Trophoblast cell (in vitro differentiated cells and primary cell): ENCODE measurements around the gene EIF2AK2.

Experiments used
- DNase-seq, 2 donors: peaks; one replicate each; pipeline ENCODE4 v3.0.0-alpha.2; 2016
- H2AFZ ChIP-seq: 2 replicates; pipeline ENCODE4 v1.6.1; 2013; ENCODE audit warnings: low read length, moderate library complexity, mild to moderate bottlenecking; ENCODE audit not compliant: insufficient read depth, poor library complexity
- H2AK5ac ChIP-seq: 2 replicates; pipeline ENCODE4 v1.6.1; 2013; ENCODE audit warnings: mild to moderate bottlenecking, low read length
- H2BK120ac ChIP-seq: 2 replicates; pipeline ENCODE4 v1.6.1; 2013; ENCODE audit warnings: low read length, mild to moderate bottlenecking, moderate library complexity; ENCODE audit not compliant: insufficient read depth, poor library complexity
- H2BK12ac ChIP-seq: 2 replicates; pipeline ENCODE4 v1.6.1; 2013; ENCODE audit warnings: mild to moderate bottlenecking, low read length, moderate library complexity
- H2BK5ac ChIP-seq: 2 replicates; pipeline ENCODE4 v1.6.1; 2013; ENCODE audit warnings: low read length, low read depth, moderate library complexity, mild to moderate bottlenecking; ENCODE audit not compliant: poor library complexity
- H3K14ac ChIP-seq: 2 replicates; pipeline ENCODE4 v1.6.1; 2013; ENCODE audit warnings: mild to moderate bottlenecking, low read length
- H3K18ac ChIP-seq: 2 replicates; pipeline ENCODE4 v1.6.1; 2013; ENCODE audit warnings: mild to moderate bottlenecking, low read length
- H3K23ac ChIP-seq: 2 replicates; pipeline ENCODE4 v1.6.1; 2013; ENCODE audit warnings: low read length
- H3K27ac ChIP-seq: 2 replicates; pipeline ENCODE4 v1.5.1; 2013; ENCODE audit warnings: low read depth, mild to moderate bottlenecking, inconsistent platforms, low read length, moderate library complexity
- H3K27me3 ChIP-seq: 2 replicates; pipeline ENCODE4 v1.6.1; 2013; ENCODE audit warnings: inconsistent platforms, mild to moderate bottlenecking, low read length, moderate library complexity; ENCODE audit not compliant: insufficient read depth
- H3K36me3 ChIP-seq, 2 experiments: 1 replicate in 1 of 2; 2 replicates in 1 of 2; pipeline ENCODE4 v1.6.1; 2013; ENCODE audit warnings: low read length in 2 of 2, mild to moderate bottlenecking in 2 of 2, moderate library complexity in 1 of 2; ENCODE audit not compliant: insufficient read depth in 2 of 2, control insufficient read depth in 1 of 2
- H3K4ac ChIP-seq: 2 replicates; pipeline ENCODE4 v1.6.1; 2013; ENCODE audit warnings: low read depth, mild to moderate bottlenecking, low read length, moderate library complexity
- H3K4me1 ChIP-seq, 2 experiments: 1 replicate in 1 of 2; 2 replicates in 1 of 2; pipeline ENCODE4 v1.6.1; 2013; ENCODE audit warnings: low read length in 2 of 2, mild to moderate bottlenecking in 2 of 2, moderate library complexity in 1 of 2; ENCODE audit not compliant: insufficient read depth in 2 of 2, control insufficient read depth in 1 of 2
- H3K4me2 ChIP-seq: 2 replicates; pipeline ENCODE4 v1.6.1; 2013; ENCODE audit warnings: inconsistent platforms, mild to moderate bottlenecking, low read length, moderate library complexity
- H3K4me3 ChIP-seq: 2 replicates; pipeline ENCODE4 v1.5.1; 2013; ENCODE audit warnings: mild to moderate bottlenecking, low read depth, low read length, inconsistent platforms
- H3K79me1 ChIP-seq: one replicate; pipeline ENCODE4 v1.6.1; 2013; ENCODE audit warnings: low read length
- H3K79me2 ChIP-seq: 2 replicates; pipeline ENCODE4 v1.6.1; 2013; ENCODE audit warnings: low read length, mild to moderate bottlenecking; ENCODE audit not compliant: control insufficient read depth, insufficient read depth, poor library complexity
- H3K9ac ChIP-seq: 2 replicates; pipeline ENCODE4 v1.6.1; 2013; ENCODE audit warnings: mild to moderate bottlenecking, low read length
- H3K9me3 ChIP-seq: 2 replicates; pipeline ENCODE4 v1.6.1; 2013; ENCODE audit warnings: low read depth, mild to moderate bottlenecking, control low read depth, inconsistent platforms, low read length; ENCODE audit not compliant: insufficient read depth
- H4K12ac ChIP-seq: 2 replicates; pipeline ENCODE4 v1.6.1; 2013; ENCODE audit warnings: low read depth, mild to moderate bottlenecking, low read length, moderate library complexity
- H4K8ac ChIP-seq: 2 replicates; pipeline ENCODE4 v1.6.1; 2013; ENCODE audit warnings: low read depth, mild to moderate bottlenecking, low read length, moderate library complexity
- H4K91ac ChIP-seq: one replicate; pipeline ENCODE4 v1.6.1; 2013; ENCODE audit warnings: low read depth, mild to moderate bottlenecking, low read length, moderate library complexity
- WGBS: extraction: QIAGEN DNeasy Blood & Tissue Kit; methylation state at CpG from one replicate; pipeline ENCODE4 v1.1.7; 2013; ENCODE audit warnings: missing lambda C conversion rate; ENCODE audit not compliant: insufficient read length, insufficient coverage; ENCODE audit errors: extremely low coverage; 5-methylcytosine and 5-hydroxymethylcytosine counted together

EIF2AK2 gene

DNA sequence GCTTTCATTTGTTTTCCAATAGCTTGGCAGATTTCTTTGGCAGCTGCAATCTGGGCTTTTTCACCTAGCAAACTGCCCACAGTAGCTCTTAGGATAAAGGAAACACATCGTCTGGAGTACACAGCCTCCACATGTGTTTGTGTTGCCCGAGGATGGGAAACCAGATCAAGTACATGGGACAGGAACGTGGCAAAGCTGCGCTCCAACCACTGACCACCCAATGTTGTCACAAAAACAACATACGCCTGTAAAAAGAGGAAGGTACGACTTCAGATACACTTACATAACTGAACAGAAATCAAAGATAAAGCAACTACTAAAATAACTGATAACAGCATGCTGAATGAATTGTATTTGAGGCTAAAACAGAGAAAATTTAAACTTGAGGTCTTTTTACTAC, 88.1 kb downstream of the EIF2AK2 start:
- DNase-seq = no peak
- Histone ChIP-seq H3K14ac (no peak overlapping the region), H2BK12ac (no peak overlapping the region), H3K36me3 (peaks cover 22 to 26% of the 10 kb centered on the region in 2 experiments), H2BK5ac (no peak overlapping the region), H3K79me2 (no peaks in the 10 kb centered on the region), H2AK5ac (no peak overlapping the region), H3K9ac (no peak overlapping the region), H3K4me2 (no peak overlapping the region), H3K4ac (no peak overlapping the region), H3K4me1 (no peaks in the 10 kb centered on the region), H3K23ac (no peak overlapping the region), H4K12ac (no peak overlapping the region), H4K91ac (no peak overlapping the region), H4K8ac (no peak overlapping the region), H3K4me3 (no peak overlapping the region), H2BK120ac (no peak overlapping the region), H3K9me3 (no peaks in the 10 kb centered on the region), H2AFZ (no peak overlapping the region), H3K18ac (no peak overlapping the region), H3K27ac (no peak overlapping the region), H3K27me3 (no peaks in the 10 kb centered on the region), H3K79me1 (no peaks in the 10 kb centered on the region)
- no CpG with 5 or more reads among the region's 6 CpGs for WGBS

GRCh38 chr2:37061776-37062175, 95.0 kb downstream of the EIF2AK2 start:
- H4K8ac ChIP-seq = no peak overlapping the region
- no peaks in the 10 kb centered on the region for H3K27me3 ChIP-seq
- no peaks in the 10 kb centered on the region for H3K9me3 ChIP-seq
- no peak overlapping the region for H2BK120ac ChIP-seq
- no peak overlapping the region for H3K18ac ChIP-seq
- DNase-seq = no peak
- H2BK5ac ChIP-seq = no peak overlapping the region
- H3K9ac ChIP-seq = no peak overlapping the region
- no peaks in the 10 kb centered on the region for H3K4me1 ChIP-seq
- no peak overlapping the region for H3K4me3 ChIP-seq
- peaks cover 15 to 18% of the 10 kb centered on the region in 2 experiments for H3K36me3 ChIP-seq
- no peak overlapping the region for H3K23ac ChIP-seq
- no peaks in the 10 kb centered on the region for H3K79me2 ChIP-seq
- no peak overlapping the region for H2BK12ac ChIP-seq
- no peak overlapping the region for H3K4ac ChIP-seq
- no peak overlapping the region for H4K12ac ChIP-seq
- no peak overlapping the region for H2AK5ac ChIP-seq
- H3K14ac ChIP-seq = no peak overlapping the region
- no peak overlapping the region for H2AFZ ChIP-seq
- no peak overlapping the region for H4K91ac ChIP-seq
- no CpG with 5 or more reads among the region's 5 CpGs for WGBS
- no peaks in the 10 kb centered on the region for H3K79me1 ChIP-seq
- H3K4me2 ChIP-seq = no peak overlapping the region
- H3K27ac ChIP-seq = no peak overlapping the region

- Histone ChIP-seq H2BK12ac (no peak overlapping the region), H3K36me3 (peaks cover 16 to 20% of the 10 kb centered on the region in 2 experiments), H4K8ac (no peak overlapping the region), H4K12ac (no peak overlapping the region), H3K4me3 (no peak overlapping the region), H3K4ac (no peak overlapping the region), H3K18ac (no peak overlapping the region), H3K23ac (no peak overlapping the region), H3K9ac (no peak overlapping the region), H3K79me1 (no peaks in the 10 kb centered on the region), H2AFZ (no peak overlapping the region), H3K27me3 (no peaks in the 10 kb centered on the region), H2AK5ac (no peak overlapping the region), H2BK120ac (no peak overlapping the region), H4K91ac (no peak overlapping the region), H3K14ac (no peak overlapping the region), H3K4me2 (no peak overlapping the region), H2BK5ac (no peak overlapping the region), H3K4me1 (no peaks in the 10 kb centered on the region), H3K79me2 (no peaks in the 10 kb centered on the region), H3K27ac (no peak overlapping the region), H3K9me3 (no peaks in the 10 kb centered on the region)
- no peak for DNase-seq
These were observed 95.6 kb downstream of the EIF2AK2 start for GRCh38 chr2:37061013-37061711.

GRCh38 chr2:37060446-37060845, 96.3 kb downstream of the EIF2AK2 start:
- H2AK5ac ChIP-seq = no peak overlapping the region
- no peaks in the 10 kb centered on the region for H3K9me3 ChIP-seq
- no peak overlapping the region for H2BK5ac ChIP-seq
- H4K91ac ChIP-seq = no peak overlapping the region
- H4K12ac ChIP-seq = no peak overlapping the region
- H3K14ac ChIP-seq = no peak overlapping the region
- H3K23ac ChIP-seq = no peak overlapping the region
- no peak overlapping the region for H2BK12ac ChIP-seq
- no peak overlapping the region for H3K4ac ChIP-seq
- H2BK120ac ChIP-seq = no peak overlapping the region
- H3K79me1 ChIP-seq = no peaks in the 10 kb centered on the region
- H3K36me3 ChIP-seq = peaks cover 13 to 19% of the 10 kb centered on the region in 2 experiments
- H3K4me2 ChIP-seq = no peak overlapping the region
- H3K79me2 ChIP-seq = no peaks in the 10 kb centered on the region
- WGBS = no CpG with 5 or more reads among the region's 7 CpGs
- H3K18ac ChIP-seq = no peak overlapping the region
- DNase-seq = peak; percentile 79 to 94
- no peak overlapping the region for H2AFZ ChIP-seq
- H4K8ac ChIP-seq = no peak overlapping the region
- no peaks in the 10 kb centered on the region for H3K4me1 ChIP-seq
- no peaks in the 10 kb centered on the region for H3K27me3 ChIP-seq
- no peak overlapping the region for H3K4me3 ChIP-seq
- H3K9ac ChIP-seq = no peak overlapping the region
- H3K27ac ChIP-seq = no peak overlapping the region
